ENCODE results near the gene NOTCH4. TPM values are rescaled to one million over a fixed set of nuclear protein-coding genes. Genes with fewer than 3 reads are reported as not detected.
"Not testable (repeated sequence)": the region's sequence is repeated elsewhere in the genome, so short reads cannot be mapped to it uniquely, and the experiment has no call there.

The NOTCH4 gene
- total RNA-seq, 2 donors from 2014 or later: 2.9 to 3.7 TPM

DNA sequence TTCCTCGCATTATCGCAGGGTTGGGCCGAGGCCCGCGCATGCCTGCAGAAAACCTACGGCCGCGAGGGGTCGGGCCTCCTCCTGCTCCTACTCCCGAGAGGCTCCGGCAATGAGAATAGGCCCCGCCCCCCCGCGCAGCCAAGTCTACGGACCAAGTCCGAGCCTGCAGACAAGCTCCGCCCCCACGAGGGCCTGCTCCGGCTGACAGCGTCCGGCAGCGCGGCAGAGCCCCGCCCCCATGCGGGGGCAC lies 28.3 kb downstream of the NOTCH4 start:
- H3K36me3 ChIP-seq: no peaks in the 10 kb centered on the region
- DNase-seq: peak; percentile 100
- H3K4me3 ChIP-seq: peak overlapping the region; percentile 58
- peak overlapping the region; percentile 99 for H3K27ac ChIP-seq
- peaks cover 2% of the 10 kb centered on the region for H3K4me1 ChIP-seq
- H3K27me3 ChIP-seq: no peaks in the 10 kb centered on the region
- TF ChIP-seq, protein P1, sequence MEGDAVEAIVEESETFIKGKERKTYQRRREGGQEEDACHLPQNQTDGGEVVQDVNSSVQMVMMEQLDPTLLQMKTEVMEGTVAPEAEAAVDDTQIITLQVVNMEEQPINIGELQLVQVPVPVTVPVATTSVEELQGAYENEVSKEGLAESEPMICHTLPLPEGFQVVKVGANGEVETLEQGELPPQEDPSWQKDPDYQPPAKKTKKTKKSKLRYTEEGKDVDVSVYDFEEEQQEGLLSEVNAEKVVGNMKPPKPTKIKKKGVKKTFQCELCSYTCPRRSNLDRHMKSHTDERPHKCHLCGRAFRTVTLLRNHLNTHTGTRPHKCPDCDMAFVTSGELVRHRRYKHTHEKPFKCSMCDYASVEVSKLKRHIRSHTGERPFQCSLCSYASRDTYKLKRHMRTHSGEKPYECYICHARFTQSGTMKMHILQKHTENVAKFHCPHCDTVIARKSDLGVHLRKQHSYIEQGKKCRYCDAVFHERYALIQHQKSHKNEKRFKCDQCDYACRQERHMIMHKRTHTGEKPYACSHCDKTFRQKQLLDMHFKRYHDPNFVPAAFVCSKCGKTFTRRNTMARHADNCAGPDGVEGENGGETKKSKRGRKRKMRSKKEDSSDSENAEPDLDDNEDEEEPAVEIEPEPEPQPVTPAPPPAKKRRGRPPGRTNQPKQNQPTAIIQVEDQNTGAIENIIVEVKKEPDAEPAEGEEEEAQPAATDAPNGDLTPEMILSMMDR (IDR thresholded peaks at IDR 0.05): peak; percentile 55
- H3K9me3 ChIP-seq: no peaks in the 10 kb centered on the region
- intact Hi-C loops (cut with DNase I): no loop called here
- H3K9ac ChIP-seq (ENCODE audit: low read depth in 2 of 2, low read length in 2 of 2): peak overlapping the region; percentile 99 to 100

DNA sequence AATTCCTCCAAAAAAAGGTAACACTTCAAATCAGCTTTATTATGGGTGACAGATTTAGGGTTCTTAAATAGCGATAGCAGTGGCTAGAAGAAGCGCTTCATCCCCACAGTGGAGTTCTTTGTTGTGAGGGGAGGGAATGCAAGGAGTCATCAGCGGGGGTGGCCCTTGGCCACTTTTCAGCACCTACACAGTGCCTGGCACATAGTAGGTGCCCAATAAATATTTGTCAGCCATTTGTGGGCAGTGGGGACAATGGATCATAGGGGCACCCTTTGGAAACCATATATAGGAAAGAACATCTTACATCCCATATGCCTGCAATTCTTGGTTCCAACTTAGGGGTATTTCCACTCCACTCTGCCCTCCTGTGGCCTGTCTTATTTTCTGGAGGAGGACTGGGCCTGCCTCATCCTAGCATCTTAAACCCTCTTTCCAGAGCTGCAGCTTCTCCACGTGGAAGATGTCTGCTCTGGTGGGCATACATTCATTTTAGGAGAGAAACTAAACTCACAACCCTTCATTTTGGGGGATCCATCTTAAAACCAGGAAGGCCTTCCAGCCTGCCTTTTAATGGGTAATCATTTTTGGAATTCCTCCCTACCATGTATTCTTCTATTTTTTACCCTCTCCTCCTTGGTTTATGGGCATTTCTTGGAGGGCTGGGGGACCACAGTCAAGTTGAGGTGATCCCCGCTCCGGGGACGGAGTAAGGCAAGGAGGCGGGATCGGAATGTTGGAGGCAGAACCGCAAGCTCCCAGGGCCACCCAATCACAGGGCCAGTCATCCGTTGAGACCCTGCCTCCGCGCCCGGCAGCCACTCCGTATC lies 28.8 kb downstream of the NOTCH4 start:
- peak overlapping the region; percentile 84 for H3K27ac ChIP-seq
- DNase-seq: peak; percentile 60
- intact Hi-C loops (cut with DNase I): no loop called here

DNA sequence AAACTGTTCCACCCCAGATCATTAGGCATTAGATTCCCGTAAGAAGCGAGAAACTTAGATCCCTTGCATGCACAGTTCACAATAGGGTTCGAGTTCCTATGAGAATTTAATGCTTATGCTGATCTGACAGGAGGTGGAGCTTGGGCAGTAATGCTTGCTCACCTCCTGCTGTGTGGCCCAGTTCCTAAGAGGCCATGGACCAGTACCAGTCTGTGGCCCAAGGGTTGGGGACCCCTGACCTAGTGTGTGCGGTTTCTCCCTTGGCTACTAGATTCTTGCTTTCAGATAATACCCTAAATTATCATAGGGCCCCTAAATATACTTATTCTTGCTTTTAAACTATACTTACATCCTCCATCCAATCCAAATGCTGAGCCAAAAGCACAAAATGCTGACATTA lies 29.5 kb downstream of the NOTCH4 start:
- intact Hi-C loops (cut with DNase I): no loop called here
- Histone ChIP-seq H3K9me3 (no peaks in the 10 kb centered on the region), H3K27ac (peak overlapping the region; percentile 84), H3K4me1 (peaks cover 2% of the 10 kb centered on the region), H3K36me3 (no peaks in the 10 kb centered on the region), H3K27me3 (no peaks in the 10 kb centered on the region), H3K9ac (ENCODE audit: low read depth in 2 of 2, low read length in 2 of 2) (no peak overlapping the region), H3K4me3 (no peak overlapping the region)
- no peak for DNase-seq
- TF ChIP-seq, protein P1 (IDR thresholded peaks at IDR 0.05): no peak

More for the DNA sequence above, 28.8 kb downstream of the NOTCH4 start:
- H3K9me3 ChIP-seq: no peaks in the 10 kb centered on the region
- no peaks in the 10 kb centered on the region for H3K27me3 ChIP-seq
- peaks cover 2% of the 10 kb centered on the region for H3K4me1 ChIP-seq
- no peaks in the 10 kb centered on the region for H3K36me3 ChIP-seq
- peak overlapping the region; percentile 68 to 88 for H3K9ac ChIP-seq (ENCODE audit: low read depth in 2 of 2, low read length in 2 of 2)
- H3K4me3 ChIP-seq: peak overlapping the region; percentile 18
- TF ChIP-seq, protein P1 (IDR thresholded peaks at IDR 0.05): no peak

DNA sequence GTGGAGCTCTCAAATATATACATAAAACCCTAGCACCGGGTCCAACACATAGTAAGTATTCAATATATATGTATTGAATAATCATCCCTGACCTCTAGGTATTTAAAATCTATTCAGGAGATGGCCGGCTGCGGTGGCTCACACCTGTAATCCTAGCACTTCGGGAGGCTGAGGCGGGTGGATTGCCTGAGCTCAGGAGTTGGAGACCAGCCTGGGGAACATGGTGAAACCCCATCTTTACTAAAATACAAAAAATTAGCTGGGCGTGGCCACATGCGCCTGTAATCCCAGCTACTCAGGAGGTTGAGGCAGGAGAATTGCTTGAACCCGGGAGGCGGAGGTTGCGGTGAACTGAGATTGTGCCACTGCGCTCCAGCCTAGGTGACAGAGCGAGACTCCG lies 30.8 kb downstream of the NOTCH4 start:
- Histone ChIP-seq H3K4me3 (peak overlapping the region; percentile 23), H3K27ac (peak overlapping the region; percentile 82), H3K9ac (ENCODE audit: low read depth in 2 of 2, low read length in 2 of 2) (peak overlapping the region; percentile 19 to 85)
- H3K36me3 ChIP-seq; H3K4me1 ChIP-seq; H3K9me3 ChIP-seq; H3K27me3 ChIP-seq; intact Hi-C loops (cut with DNase I); DNase-seq: not testable (repeated sequence)

DNA sequence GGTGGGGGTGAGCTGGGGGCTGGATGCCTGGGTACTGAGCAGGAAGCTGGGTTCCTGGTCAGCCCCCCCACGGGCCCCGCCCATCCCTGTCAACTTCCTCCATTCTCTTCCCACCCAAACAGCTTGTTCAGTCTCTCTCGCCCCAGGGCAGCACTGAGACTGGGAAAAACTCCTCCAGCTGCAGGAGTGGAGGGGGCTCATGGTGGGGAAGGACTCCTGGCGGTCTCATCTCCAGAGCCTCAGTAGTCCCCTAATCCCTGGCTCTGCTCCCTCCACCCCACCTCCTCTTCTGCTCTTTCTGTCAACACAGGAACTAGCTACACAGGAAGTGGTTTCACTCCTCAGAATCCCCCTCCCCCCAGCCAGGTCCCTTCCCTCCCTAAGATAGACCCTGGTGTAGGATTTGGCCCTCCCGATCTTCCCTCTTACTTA lies 31.2 kb downstream of the NOTCH4 start, which contains the start of gene GPSM3:
GPSM3 (minus strand) TSS at position 36 of the 432 bp plus-strand sequence. CDS start 130 bp downstream, outside the sequence.
- no peaks in the 10 kb centered on the region for H3K36me3 ChIP-seq
- H3K4me3 ChIP-seq: peak within 1 kb of the TSS; percentile 23
- H3K4me1 ChIP-seq: peaks cover 2% of the 10 kb centered on the region
- intact Hi-C loops (cut with DNase I): no loop called here
- TF ChIP-seq, protein P1 (IDR thresholded peaks at IDR 0.05): no peak
- peak; percentile 69 for DNase-seq
- H3K27me3 ChIP-seq: no peaks in the 10 kb centered on the region
- peak within 1 kb of the TSS; percentile 82 for H3K27ac ChIP-seq
- peak within 1 kb of the TSS; percentile 85 to 91 for H3K9ac ChIP-seq (ENCODE audit: low read depth in 2 of 2, low read length in 2 of 2)
- H3K9me3 ChIP-seq: no peaks in the 10 kb centered on the region
